Left colon (tissue), 2 donors: Measurements from ENCODE around the gene OSBPL3. TPM values are rescaled to one million over a fixed set of nuclear protein-coding genes. Genes with fewer than 3 reads are reported as not detected.

ENCODE experiments used
- ATAC-seq: fragments of 200-7000 bp; cut with Tn5 transposase; one replicate; pipeline ENCODE4 v1.9.1; 2020; ENCODE audit warnings: mild to moderate bottlenecking, moderate library complexity
- DNase-seq, 2 donors: peaks; one replicate each; pipeline ENCODE4 v3.0.0-alpha.2; 2020
- intact Hi-C, 2 donors: fragments of 100-400 bp; cut with DNase I in 1 of 2; cut with micrococcal nuclease in 1 of 2; formaldehyde crosslinking; loops; one replicate each; pipeline versions ENCODE4 v1.11.2 to v1.14.0; 2022; cut with DNase I, micrococcal nuclease
- total RNA-seq, 2 donors: library from RNA; stranded (reverse); fragmentation: NEBNext Ultra II Directional; extraction: Animal tissue kit (Norgen Biotek cat#: 25700); gene quantifications; one replicate each; pipeline ENCODE4 v1.2.1, GENCODE V29; 2021
- donor health status: DM: no; HTN: no; CAD: no.
- donor health status: DM: yes; HTN: yes; CAD: no.

OSBPL3 gene
- total RNA-seq, 2 donors from 2014 or later, result 11.0 to 13.2 TPM

DNA sequence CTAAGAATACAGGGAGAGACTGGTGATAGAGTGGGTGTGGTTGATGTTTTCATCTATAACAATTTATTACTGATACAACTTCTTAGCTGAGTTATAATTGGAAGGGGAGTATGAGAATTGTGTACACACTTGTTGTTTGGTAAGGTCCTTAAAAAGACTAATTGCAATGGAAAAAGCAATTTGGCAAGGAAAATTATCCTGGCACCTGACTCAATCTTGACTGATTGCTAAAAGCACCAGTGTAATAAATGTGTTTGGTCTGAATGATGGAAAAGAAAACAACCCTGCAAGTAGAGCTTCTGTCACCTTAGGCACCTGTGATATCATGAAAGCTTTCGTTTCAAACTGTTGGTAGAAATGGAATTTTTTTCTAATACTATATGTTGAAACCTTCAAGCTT, 216.0 kb downstream of the OSBPL3 start:
- DNase-seq (no peak), ATAC-seq (no peak)
- intact Hi-C loops, result no loop called here

DNA sequence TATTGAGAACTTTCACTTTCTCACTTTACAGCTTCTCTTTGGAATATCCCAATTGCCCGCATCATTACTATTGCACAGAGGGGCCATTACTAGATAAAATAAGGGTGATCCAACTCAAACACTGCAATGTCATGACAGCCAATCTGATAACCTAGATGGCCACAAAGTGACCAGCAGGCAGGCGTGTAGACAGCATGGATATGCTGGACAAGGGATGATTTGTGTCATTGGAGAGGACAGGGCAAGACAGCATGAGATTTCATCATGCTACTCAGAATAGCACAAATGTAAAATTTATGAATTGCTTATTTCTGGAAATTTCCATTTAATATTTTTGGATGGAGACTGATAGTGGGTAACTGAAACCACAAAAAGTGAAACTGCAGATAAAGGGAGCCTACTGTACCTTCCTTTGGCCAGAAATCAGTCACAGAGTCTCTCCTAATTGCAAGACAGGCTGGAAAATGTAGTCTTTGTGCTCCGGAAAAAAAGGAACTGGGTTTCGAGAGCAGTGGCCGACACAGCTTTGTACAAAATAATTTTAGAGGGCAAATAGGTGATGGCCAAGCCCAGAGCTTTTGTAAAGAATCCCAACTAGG, 216.6 kb downstream of the OSBPL3 start:
- intact Hi-C loops, result no loop called here
- ATAC-seq (no peak), DNase-seq (no peak)

DNA sequence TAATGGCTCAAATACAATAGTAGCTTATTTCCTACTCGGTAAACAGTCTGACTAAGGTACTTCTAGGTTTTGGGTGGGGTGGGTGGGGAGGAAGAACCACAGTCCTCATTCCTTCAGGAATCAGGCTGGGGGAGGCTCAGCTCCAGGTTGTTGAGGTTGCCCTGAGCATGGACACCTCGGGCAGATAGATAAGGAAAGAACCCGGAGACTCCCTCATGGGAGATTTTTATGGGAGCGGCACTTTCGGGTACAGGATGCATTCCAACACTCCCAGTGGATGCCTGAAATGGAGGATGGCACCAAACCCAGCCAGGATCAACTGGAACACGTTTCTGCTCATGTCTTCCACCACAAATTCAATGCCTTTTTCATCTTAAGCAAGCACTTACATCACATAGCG, 217.2 kb downstream of the OSBPL3 start:
- intact Hi-C loops, result no loop called here
- ATAC-seq (no peak), DNase-seq (no peak)

- DNase-seq (no peak), ATAC-seq (no peak)
- intact Hi-C loops, result no loop called here
These were observed 219.0 kb downstream of the OSBPL3 start for GRCh38 chr7:24760968-24761367.

- DNase-seq (peak; percentile 36 to 48), ATAC-seq (peak; percentile 93)
- intact Hi-C loops, result no loop called here
These were observed 222.4 kb downstream of the OSBPL3 start, which contains the start of gene GSDME for GRCh38 chr7:24757353-24758275. TSS of gene GSDME (minus strand) at chr7:24757464. CDS start at chr7:24749774, 7,690 bp downstream.

DNA sequence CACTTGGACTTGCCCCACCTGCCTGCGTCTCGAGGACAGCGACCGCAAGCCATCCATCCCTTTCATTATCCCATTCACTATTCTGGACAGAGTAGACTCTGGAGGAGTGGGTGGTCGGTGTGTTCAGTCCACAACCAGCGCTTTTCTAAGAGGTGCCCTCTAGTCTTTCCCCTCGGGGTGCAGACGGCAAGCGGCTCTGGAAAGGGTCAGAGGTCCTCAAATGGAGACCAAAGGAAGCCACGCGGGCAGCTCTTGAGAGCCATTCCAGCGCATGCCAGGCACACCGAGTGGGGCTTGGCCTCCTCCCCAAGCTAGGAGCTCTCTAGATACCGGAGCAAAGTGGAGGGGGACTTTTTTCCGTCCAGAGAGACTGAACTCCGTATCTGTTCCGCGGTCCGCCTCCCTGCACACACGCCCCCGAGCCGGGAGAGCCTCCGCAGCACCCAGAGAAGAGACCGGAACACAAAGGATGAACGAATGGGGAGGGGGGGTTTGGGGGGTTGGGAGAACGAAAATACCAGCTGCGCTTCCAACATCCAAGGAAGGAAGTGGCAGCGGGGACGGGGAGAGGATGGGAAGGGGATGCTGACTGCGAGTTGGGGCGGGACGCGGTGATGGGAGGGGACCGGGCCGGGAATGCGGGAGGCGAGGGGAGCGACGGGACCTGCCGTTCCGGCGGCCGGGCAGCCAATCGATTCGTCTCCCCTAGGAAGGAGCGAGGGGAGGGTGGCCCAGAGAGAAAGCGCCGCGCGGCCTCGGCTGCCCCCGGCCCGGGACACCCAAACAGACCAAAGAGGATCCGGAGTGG, 223.2 kb downstream of the OSBPL3 start:
- ATAC-seq (peak; percentile 8), DNase-seq (peak; percentile 6 to 38)
- intact Hi-C loops, result no loop called here

DNA sequence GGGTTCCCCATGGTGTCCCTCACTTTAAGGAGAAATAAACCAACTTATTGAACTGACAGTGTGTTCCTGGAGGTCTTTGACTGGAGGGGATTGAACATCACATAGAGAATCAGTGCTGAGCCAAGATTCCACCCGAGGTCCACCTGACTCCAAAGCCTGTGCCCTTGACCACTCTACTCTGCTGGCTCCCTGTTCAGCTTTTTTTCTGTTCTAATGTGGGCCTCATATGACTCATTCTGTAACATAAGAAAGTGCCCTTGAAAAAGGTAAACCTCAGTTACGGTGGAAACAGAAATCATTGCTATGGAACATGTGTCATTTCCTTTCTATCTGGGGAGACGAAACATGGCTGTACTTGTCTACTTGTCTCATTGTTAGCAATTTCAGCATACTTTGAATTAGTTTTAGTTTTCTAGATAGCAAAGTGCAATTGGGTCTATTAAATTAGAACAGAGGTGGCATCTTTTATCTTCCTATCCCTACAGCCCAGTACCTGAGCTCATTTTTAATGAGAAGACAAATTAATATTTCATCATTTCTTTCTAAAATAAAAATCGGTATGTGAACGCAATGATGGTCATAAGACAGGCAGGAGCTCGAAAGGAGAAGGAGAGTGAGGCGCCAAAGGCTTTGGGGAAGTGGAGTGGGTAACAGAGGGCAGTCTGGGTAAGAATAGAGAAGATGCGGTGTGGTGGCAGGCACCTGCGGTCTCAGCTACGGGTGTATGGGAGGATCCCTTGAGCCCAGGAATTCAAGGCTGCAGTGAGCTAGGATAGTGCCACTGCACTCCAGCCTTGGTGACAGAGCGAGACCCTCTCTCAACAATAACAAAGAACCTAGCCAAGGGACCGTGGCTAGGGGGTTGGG, 224.2 kb downstream of the OSBPL3 start:
- DNase-seq (no peak), ATAC-seq (no peak)
- intact Hi-C loops, result no loop called here

DNA sequence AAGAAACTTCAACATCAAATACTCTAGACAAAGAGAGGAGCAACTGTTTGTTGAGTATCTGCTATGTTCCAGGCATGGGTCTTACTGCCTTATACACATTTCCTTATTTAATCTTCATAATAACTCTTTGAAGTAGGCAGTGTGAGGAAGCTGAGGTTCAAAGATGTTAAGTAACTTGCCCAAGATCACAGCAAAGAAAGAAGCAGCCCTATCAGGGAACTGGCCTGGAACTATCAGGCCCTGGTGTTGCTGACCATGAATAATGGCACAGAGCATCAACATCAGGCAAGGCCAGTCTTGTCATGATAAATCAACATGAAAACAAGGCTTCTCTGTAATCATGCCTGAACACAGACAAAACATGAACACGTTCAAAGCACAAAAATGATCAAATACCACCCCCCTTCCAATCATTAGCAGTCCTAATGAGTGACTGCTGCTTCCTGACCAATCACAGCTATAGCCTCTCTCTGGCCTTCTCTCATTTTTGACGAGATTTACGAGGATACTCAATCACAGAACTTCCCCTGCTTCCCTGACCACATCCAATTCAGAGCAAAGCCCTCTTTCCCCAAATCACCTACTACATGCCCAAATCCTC, 225.0 kb downstream of the OSBPL3 start:
- intact Hi-C loops, result no loop called here
- DNase-seq (no peak), ATAC-seq (no peak)

DNA sequence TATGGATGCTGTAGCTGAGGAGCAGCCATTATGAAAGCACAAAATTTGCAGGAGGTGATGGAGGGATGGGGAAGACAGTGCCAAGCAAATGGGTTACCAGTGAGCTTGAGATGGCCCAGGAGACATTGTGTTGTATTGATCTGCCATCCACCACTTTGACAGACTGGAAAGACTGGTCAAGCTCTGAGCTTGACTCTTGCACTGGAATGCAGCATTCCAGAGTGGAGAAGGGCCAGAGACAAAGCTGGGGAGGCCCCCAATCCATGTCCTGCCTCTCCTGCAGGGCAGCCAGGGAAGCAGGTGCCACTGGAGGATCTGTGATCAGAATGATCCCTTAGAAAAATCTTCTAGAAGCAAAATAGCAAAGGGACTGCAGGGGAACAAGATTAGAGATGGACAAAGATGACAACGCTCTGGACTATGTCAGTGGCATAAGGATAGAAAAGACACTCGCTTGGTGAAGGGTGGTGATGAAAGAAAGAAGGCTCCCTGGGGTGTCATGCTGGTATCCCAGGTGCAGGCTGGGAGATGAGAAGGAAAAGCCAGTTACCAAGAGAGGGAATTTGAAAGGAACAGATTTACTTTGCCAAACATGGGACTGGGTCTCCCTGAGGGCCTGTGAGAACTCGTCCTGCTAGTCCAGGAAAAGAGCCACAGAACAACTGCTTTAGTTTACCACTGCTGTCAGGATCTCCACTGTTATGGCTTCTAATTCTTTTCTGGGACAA, 227.7 kb downstream of the OSBPL3 start:
- intact Hi-C loops, result no loop called here
- DNase-seq, result no peak
- ATAC-seq, result no peak

DNA sequence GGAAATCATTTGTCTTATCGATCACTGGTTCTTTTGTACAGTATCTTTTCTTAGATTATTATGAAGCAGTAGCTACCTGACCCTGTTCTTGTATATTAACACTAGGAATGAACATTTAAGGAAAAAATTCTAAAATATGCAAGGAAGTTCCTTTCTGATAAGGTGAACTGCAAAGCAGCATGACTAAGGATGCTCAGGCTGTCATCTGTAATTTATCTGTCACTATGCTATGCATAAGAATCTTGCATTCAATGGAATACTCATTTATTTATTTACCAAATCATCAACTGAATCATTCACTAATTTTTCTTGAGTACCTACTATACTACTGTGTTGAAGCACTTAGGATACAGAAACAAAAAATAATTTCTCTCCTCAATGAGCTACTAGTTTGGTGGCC, 228.5 kb downstream of the OSBPL3 start:
- intact Hi-C loops, result no loop called here
- ATAC-seq, result no peak

DNA sequence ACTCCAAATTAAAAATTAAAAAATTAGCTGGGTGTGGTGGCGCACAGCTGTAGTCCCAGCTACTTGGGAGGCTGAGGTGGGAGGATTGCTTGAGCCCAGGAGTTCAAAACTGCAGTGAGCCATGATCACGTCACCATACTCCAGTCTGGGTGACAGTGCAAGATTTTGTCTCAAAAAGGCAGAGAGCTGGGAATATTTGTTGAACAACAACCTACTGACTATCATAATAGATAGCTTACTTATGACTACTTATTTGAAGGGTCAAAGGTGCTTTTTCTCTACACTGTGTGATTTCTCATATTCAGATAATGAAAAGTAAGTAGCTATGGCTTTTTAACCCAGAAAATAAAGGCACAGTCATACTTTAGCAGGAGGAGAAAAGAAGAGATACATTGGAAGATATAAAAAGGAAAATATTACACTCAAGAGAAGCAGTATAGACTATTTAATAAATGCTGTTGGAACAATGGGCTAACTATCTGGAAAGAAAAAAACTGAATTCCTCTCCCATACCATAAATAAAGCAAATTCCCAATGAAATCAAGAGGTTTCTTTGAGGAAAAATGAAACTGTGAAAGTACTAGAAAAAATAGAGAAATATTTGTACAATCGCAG, 229.4 kb downstream of the OSBPL3 start:
- intact Hi-C loops, result no loop called here
- no peak for ATAC-seq
- DNase-seq, result no peak

More for the DNA sequence above, 228.5 kb downstream of the OSBPL3 start:
- no peak for DNase-seq

DNA sequence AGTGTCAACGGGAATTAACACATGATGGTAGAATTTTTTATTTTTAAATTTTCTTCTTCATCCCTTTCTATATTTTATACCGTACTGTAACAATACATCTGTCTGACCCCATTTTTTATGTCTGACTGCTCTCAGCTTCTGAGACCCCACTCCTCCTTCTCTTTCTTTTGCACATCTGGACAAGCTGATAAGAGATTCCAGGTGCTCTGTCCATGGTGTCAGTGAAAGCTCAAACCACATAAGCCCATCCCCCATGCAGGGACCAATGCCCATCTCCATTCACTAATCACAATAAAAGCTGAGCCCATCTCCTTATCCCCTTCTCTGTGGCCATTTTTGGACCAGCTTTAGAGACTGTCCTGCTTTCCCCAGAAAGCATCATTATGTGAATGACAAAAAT, 231.5 kb downstream of the OSBPL3 start:
- no peak for DNase-seq
- intact Hi-C loops, result no loop called here
- ATAC-seq, result no peak

Other genes with a start within 250 kb of the OSBPL3 start
- gene GSDME, start 222.7 kb downstream of the OSBPL3 start, total RNA-seq, result 1 to 10 TPM in 1 of 2 donors, under 1 TPM in 1; 0.85 to 1.8 TPM
- 100 to 1,000 TPM; 337 to 391 TPM for gene CYCS, start 145.1 kb upstream of the OSBPL3 start, total RNA-seq
- gene NPVF, start 248.3 kb upstream of the OSBPL3 start, total RNA-seq, result not detected